Measurements from ENCODE around the gene SPRYD3. TPM values are rescaled to one million over a fixed set of nuclear protein-coding genes. Genes with fewer than 3 reads are reported as not detected.
A peak's percentile ranks its signal among the peaks of the same experiment; 100 is the strongest.
"Not testable (repeated sequence)": the region's sequence is repeated elsewhere in the genome, so short reads cannot be mapped to it uniquely, and the experiment has no call there.

The SPRYD3 gene
- total RNA-seq, 1 experiment from 2014 or later: 5.6 TPM

GRCh38 chr12:53051881-53052412 lies 27.2 kb downstream of the SPRYD3 start:
- DNase-seq (ENCODE audit: low spot score): no peak

DNA sequence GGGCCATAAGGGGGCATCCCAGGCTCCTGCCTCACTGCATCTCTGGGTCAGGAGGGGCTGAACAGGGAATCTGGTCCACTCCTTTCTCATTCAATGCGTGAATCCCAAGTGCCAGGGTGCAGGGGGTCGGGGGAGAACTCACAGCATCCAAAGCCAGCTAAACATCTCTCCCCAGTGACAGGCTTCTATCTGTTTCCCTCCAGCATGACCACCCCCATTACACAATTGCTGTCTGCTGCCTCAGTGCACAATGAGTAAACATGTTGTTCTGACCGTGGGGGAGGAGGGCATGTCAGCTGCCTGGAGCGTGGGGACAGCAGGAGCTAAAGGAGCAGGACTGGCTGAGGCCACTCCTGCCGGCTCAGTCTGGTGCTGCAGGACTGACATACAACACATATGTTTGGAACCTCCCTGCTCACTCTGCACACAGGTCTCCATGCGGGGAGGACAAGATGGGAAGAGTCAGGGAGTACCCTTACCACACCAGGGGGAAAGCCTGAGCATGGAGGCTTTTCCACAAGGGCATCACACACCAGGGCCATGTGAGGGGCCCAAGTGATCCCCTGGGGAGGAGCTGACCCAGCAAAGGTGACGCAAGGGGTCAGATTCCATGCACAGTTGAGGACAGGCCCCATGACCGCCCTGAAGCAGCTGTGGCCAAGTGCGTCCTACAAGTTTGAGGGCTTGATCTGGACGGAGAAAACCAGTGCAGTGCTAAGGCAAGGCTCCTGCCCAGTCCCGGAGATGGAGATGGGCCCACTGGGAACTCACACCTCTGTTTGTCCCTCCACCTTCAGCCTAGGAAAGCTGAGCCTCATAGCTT lies 27.9 kb downstream of the SPRYD3 start:
- no peak for DNase-seq (ENCODE audit: low spot score)

GRCh38 chr12:53050426-53051057 lies 28.6 kb downstream of the SPRYD3 start:
- no peak for DNase-seq (ENCODE audit: low spot score)

GRCh38 chr12:53049571-53050318 lies 29.4 kb downstream of the SPRYD3 start, which contains the start of gene TNS2:
Gene TNS2, plus strand, starts transcription at chr12:53050065. Its CDS starts 121 bp downstream, at chr12:53050186.
- DNase-seq (ENCODE audit: low spot score): peak; percentile 75

- DNase-seq (ENCODE audit: low spot score): peak; percentile 58
Observed at GRCh38 chr12:53048780-53049401, 30.3 kb downstream of the SPRYD3 start.

GRCh38 chr12:53048033-53048779 lies 31.0 kb downstream of the SPRYD3 start:
- peak; percentile 89 for DNase-seq (ENCODE audit: low spot score)

DNA sequence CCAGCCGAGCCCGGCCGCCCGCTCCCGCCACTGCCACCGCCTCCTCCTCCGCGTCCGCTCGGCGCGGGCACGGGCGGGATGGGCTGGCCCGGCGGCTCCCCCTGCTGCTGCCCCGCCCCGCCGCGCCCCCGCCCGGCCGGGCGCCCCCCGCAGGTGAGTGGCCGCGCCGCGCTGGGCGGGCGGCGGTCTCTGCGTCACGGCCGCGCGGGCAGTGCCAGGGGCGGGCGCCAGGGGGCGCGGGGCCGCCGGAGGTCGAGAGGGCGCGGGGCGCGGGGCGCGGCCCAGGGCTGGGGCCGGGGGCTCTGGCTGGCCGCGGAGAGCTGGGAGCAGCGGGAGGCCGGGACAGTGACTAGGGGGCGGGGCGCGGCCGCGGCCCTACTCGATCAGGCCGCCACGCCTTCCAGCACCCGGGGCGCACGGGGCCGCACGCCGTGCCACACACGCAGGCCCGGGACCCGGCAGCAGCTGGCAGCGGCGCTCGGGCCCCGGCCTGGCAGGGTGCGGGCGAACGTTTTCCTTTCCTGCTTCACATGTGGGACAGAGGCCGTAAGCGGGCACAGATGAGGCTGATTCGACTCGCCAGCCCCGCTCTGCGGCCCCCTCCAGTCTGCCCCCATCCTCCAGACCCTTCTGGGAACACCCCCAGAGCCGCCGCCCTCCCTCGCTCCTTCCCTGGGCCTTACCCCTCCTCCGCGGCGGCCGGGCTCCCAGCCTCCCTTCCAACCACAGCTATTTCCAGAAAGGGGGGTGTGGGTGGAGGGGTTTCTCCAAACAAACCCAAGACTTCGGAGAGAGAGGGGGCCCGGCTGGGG lies 31.8 kb downstream of the SPRYD3 start:
- DNase-seq (ENCODE audit: low spot score): peak; percentile 80

- DNase-seq (ENCODE audit: low spot score): peak; percentile 80
Observed at GRCh38 chr12:53046655-53047220, 32.5 kb downstream of the SPRYD3 start.

GRCh38 chr12:53045696-53046045 lies 33.5 kb downstream of the SPRYD3 start:
- no peak for DNase-seq (ENCODE audit: low spot score)

- no peak for DNase-seq (ENCODE audit: low spot score)
Observed at GRCh38 chr12:53044896-53045695, 34.1 kb downstream of the SPRYD3 start.

DNA sequence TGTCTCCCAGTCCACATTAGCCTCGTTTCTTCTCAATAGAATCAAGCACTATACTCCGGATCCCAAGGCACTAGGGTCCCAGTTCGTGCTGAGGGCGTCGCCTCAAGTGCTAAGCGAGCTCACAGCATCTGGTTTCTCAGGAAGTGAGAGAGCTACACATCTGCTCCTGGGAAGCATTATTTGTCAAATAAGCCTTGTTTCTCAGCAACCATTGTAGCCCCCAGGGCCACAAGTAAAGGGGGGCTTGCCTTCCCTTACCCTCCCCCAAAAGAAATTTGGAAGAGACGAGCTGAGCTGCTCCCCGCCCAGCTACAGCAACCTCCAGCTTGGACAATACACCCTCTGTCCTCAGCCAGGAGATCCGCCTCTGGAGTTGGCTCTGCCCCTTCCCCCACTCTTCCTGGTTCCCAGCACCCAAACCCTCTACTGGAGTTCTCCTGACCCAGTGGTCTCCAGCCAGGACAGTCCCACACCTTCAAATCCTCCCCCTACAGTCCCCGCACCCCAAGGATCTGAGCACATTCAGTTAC lies 35.1 kb downstream of the SPRYD3 start:
- no peak for DNase-seq (ENCODE audit: low spot score)

GRCh38 chr12:53042607-53043454 lies 36.4 kb downstream of the SPRYD3 start:
- DNase-seq (ENCODE audit: low spot score): no peak

DNA sequence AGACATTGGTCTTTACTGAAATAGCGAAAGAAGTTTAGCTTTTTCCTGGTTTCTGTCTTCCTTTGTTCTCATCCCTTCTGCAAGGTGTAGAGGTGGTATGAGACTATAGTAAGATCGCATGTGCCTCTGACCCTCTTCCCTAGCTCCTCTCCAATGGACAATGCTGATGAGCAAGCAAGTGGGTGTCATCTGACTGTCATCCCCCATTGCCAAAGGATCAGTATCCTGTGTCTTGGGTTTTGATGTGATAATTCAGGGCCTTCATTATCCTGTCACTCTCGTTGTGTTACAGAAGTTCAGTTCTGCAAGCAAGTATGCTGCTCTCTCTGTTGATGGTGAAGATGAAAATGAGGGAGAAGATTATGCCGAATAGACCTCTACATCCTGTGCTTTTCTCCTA lies 39.3 kb downstream of the SPRYD3 start:
- no peak for DNase-seq (ENCODE audit: low spot score)

DNA sequence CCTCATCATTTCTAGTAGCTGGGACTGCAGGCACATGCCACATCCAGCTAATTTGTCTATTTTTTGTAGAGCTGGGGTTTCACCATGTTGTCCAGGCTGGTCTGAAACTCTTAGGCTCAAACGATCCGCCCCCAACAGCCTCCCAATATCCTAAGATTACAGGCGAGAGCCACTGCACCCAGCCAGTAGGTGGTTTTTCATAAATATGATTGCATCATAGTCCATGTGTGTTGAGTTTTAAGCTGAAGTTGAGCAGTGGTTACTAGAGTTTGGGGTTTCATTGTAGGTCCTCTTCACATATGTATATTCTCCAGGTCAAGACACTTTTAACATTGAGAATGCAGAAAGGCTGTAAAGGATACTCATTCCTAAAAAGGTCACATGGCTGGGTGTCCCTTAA lies 42.4 kb downstream of the SPRYD3 start:
- no peak for DNase-seq (ENCODE audit: low spot score)

DNA sequence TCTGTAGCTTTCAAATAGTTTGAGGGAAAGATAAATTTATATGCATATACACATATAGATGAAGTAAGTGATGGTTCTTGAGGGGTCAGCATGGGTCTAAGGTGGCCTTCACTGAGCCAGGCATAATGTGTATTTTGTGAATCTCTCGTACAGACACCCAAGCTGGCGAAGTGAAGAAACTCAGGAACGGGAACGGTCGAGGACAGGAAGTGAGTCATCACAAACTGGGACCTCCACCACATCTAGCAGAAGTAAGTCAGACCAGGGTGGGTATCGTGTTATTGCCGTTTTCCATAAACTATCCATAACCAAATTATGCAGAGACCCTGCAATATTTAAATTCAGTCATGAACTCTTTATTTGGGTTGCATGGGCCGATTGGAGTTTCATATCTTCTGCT lies 44.7 kb downstream of the SPRYD3 start:
- DNase-seq (ENCODE audit: low spot score): no peak

DNA sequence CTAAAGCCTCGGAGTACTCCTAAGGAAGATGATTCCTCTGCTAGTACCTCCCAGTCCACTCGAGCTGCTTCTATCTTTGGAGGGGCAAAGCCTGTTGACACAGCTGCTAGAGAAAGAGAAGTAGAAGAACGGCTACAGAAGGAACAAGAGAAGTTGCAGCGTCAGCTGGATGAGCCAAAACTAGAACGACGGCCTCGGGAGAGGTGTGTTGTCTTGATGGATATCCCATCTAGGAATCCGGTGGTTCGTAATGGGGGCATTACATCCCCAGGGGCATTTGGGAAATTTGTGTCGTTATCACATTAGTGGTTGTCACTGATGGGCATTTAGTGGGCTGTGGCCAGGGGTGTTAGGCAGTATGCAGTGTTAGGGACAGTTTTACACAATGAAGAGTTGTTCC lies 45.4 kb downstream of the SPRYD3 start:
- not testable (repeated sequence) for DNase-seq (ENCODE audit: low spot score)

- no peak for DNase-seq (ENCODE audit: low spot score)
Observed at GRCh38 chr12:53031616-53032015, 47.6 kb downstream of the SPRYD3 start.

DNA sequence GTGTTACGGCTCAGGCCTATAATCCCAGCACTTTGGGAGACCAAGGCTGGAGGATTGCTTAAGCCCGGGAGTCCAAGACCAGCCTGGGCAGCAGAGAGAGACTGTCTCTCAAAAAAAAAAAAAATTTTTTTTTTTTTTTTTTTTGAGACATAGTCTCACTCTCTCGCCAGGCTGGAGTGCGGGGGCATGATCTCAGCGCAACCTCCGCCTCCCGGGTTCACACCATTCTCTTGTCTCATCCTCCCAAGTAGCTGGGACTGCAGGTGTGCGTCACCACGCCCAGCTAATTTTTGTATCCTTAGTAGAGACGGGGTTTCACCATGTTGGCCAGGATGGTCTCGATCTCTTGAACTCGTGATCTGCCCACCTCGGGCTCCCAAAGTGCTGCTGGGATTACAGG lies 52.2 kb downstream of the SPRYD3 start:
- DNase-seq (ENCODE audit: low spot score): not testable (repeated sequence)

Measured in H4 (cell line).